IPS DF 4.7 (cell line): ENCODE results near the gene RNPEP.
A peak's percentile ranks its signal among the peaks of the same experiment; 100 is the strongest.
"Not testable (repeated sequence)": the region's sequence is repeated elsewhere in the genome, so short reads cannot be mapped to it uniquely, and the experiment has no call there.

Experiments used
- DNase-seq: peaks from one replicate; pipeline ENCODE4 v3.0.0-alpha.2; 2013; ENCODE audit warnings: low spot score; ENCODE audit errors: extremely low read depth

Gene RNPEP

GRCh38 chr1:202010180-202011015 is 27.9 kb downstream of the RNPEP start, which contains the start of gene ELF3:
ELF3 (plus strand) TSS chr1:202010587; CDS start chr1:202011137, 550 bp downstream.
- DNase-seq = peak; percentile 95

DNA sequence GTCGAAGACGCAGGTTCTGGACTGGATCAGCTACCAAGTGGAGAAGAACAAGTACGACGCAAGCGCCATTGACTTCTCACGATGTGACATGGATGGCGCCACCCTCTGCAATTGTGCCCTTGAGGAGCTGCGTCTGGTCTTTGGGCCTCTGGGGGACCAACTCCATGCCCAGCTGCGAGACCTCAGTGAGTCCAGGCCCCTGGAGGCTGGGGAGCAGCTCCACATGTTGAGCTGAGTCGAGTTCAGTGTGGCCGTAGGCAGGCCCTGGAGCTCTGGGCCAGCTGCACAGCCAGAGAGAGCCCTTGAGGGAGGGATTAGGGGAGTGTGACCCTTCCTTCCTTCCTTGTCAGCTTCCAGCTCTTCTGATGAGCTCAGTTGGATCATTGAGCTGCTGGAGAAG is 29.5 kb downstream of the RNPEP start:
- no peak for DNase-seq

DNA sequence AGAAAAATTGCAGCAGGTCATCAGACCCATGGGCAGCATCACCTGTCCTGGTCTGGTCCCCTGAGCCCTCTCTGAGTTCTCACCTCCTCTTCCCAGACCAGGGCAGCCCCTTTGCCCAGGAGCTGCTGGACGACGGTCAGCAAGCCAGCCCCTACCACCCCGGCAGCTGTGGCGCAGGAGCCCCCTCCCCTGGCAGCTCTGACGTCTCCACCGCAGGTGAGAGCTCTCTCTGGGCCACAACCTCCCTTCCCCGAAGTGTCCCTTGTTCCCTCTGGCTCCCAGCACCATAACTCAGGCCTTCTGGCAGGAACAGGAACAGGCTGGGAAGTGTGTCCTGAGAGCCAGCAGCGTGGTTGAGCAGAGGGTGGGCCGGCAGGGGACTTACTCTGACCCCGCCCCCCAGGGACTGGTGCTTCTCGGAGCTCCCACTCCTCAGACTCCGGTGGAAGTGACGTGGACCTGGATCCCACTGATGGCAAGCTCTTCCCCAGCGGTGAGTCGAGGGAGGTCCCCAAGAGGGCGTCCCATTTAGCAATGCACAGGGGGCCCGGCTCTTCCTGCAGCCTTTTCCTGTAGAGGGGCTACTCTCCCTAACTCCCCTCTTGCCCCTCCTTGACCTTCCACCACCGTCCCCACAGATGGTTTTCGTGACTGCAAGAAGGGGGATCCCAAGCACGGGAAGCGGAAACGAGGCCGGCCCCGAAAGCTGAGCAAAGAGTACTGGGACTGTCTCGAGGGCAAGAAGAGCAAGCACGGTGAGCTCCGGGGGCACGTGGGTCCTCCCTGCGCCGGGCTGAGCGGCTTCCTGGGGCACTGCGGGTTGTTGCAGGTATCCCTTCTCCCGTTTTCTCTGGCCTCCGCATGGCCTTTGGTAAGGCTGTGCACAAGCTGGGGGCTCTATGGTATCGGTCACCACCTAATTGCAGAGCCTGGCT is 30.4 kb downstream of the RNPEP start:
- no peak for DNase-seq

- DNase-seq = no peak
Measured at GRCh38 chr1:202013603-202014002, 31.2 kb downstream of the RNPEP start.

DNA sequence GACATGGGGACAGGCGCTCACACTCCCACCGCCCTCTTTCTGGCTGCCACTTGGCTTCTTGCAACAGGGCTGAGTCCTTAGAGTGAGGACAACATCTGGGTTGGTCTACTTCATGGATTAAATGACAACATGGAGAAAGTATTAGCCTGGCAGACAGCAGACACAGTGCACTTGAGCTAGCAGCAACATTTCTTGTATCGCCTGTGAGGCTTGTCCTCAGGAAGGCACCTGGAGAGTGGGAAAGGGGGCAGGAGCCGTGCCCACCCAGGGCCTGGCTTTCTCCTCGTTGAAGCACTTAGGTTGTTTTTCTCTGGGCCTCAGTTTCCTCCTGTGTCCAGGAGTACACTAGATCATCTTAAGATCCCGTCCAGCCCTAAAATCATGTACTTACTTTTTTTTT is 31.6 kb downstream of the RNPEP start:
- no peak for DNase-seq

- no peak for DNase-seq
Measured at GRCh38 chr1:202014915-202015661, 32.6 kb downstream of the RNPEP start.

DNA sequence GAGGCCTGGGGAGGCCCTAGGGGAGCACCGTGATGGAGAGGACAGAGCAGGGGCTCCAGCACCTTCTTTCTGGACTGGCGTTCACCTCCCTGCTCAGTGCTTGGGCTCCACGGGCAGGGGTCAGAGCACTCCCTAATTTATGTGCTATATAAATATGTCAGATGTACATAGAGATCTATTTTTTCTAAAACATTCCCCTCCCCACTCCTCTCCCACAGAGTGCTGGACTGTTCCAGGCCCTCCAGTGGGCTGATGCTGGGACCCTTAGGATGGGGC is 33.2 kb downstream of the RNPEP start:
- no peak for DNase-seq

GRCh38 chr1:202016022-202016810 is 33.8 kb downstream of the RNPEP start:
- DNase-seq = no peak

- DNase-seq = no peak
Measured at GRCh38 chr1:202016811-202017748, 34.6 kb downstream of the RNPEP start.

DNA sequence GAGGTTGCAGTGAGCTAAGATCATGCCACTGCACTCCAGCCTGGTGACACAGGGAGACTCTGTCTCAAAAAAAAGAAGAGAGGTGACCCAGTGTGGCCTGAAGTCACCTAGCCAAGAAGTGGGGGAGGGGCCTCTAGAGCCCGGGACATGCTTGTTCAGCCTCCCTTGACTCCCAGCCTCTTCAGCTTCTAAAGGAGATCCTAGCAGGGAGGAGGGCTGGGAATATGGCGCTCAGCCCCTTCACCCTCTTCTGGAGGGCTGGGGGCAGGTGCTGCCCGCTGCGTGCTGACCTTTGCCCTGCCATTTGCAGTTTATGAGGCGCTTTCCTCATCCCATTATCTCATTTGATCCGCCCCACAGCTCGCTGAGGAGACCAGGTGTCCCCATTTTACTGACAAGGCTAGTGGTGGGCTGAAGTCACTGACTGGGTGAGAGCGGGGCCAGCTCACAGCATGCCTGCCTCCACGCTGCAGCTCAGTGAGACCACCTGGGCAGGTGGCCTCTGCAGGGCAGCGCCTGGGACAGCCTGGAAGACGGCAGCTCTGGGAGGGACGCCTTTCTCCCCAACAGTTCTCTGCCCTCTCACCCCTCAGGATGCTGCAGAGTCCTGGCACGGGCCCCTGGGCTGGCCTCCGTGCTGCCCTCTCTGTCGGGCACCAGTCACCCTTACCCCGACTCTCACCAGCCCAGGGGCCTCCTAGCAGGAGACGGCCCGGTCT is 35.5 kb downstream of the RNPEP start:
- no peak for DNase-seq

DNA sequence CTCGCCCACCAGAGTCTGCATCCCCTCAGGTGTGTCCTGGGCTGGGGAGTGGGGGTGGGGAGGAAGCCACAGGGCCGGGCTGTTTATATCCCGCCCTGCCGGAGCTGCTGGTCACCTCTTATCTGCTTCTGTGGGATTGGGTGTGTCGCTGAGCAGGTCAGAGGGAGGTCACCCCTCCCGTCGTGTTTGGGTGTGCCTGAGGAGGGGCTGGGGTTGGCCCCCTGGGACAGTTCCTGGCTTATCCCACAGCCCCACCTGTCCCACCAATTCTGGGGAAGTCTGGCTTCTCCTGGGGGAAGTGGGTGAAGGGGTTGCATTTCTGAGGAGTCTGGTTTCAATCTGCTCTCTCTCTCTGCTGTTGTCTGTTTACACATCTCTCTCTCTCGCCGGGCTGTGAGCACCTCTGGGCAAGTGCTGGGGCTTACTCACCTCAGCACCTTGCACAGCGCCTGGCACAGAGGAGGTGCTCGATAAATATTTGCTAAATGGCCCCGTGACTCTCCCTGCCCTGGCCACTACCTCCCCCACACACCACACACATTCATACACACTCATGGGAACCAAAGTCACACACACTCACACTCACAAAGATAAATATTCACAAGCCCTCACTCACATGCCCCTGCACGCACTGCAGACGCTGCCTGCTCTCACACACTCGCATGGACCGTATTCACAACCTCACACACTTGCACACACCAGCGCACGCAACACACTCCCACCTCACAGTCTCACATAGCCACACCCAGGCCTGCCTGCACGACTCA is 36.2 kb downstream of the RNPEP start:
- no peak for DNase-seq

- not testable (repeated sequence) for DNase-seq
Measured at GRCh38 chr1:202019235-202019558, 36.7 kb downstream of the RNPEP start.

GRCh38 chr1:202023001-202023433 is 40.6 kb downstream of the RNPEP start:
- no peak for DNase-seq

DNA sequence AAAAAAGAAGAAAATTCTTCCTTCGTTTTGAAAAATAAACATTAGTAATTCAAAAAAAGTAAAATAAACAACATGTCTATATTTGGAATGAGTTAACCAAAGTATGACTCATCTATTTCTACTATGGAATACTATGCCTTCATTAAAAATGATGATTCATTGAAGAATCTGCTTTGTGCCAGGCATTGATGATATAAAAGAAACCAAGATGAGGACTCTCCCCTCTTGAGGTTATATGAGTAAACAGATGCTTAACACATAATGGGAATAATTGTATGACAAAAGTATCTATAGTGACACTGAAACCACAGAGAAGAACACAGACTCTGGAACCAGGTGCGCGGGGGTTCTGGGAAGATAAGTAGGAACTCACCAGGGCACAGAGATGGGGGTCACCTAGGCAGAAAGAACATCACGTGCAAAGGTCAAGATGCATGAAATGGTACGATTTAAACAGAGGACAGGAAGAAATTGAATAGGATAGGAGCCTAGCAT is 46.8 kb downstream of the RNPEP start:
- no peak for DNase-seq

GRCh38 chr1:202029727-202030126 is 47.3 kb downstream of the RNPEP start:
- DNase-seq = no peak

- no peak for DNase-seq
Measured at GRCh38 chr1:202031796-202032195, 49.3 kb downstream of the RNPEP start.

DNA sequence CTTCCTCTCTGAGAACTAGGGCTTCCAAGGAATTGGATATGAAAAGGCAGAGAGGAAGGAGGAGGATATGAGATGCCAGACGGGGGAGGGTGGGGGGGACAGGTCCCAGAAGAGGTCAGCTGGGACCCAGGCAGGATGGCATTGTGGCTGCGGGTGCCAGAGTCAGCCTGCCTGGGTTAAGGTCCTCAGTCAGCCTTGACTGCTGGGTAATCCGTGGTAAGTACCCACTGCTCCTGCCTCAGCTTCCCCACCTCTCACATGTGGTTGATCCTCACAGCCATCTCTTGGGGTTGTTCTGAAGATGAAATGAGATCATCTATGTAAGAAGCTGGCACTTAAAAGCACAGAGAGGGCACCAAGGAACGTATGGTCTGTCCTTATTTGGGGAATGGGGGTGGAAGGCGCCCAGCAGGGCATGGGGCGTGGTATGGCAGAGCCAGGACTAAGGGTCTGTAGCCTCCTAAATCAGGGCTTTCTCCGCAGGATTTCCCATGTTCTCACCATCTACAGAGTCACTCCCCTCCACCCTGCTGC is 51.8 kb downstream of the RNPEP start:
- DNase-seq = no peak
